Activated CD4-positive, alpha-beta T cell treated with anti-CD3 and anti-CD28 coated beads, Interleukin-2, amount 50 U/mL, for 1 hour (primary cell): Measurements from ENCODE around the gene SF1.

Experiments used
- DNase-seq: peaks from one replicate; pipeline ENCODE4 v3.0.0-alpha.2; 2020

SF1 gene

DNA sequence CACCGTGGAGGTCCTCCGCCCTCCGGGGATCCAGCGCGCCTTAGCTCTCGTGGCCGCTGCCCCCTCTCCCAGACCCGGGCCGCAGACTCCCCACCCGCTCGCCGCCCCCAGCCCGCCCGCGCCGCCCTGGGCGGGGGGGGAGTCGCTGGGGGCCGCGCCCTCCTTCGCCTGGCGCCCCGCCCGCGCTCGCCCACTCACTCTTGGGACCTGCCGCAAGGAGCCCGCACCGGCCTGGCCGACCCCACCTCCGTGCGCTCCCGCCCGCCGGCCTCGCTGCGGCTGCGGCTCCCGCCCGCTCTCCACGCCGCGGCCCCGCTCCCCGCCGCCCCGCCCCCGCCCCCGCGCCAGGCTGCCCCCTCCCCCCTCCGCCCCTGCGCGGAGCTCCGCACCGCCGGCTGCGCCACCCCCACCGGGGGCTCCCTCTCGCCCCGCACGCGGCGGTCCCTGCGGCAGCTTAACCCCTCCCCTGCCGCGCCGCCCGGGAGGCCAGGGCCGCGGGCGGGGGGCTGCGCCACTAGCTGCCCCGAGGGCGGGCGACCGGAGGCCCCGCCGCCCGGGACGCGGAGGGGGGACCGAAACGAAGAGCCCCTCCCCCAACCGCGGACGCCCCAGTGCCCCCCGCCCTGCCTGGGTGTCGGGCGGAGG, 33.7 kb downstream of the SF1 start:
- peak; percentile 42 for DNase-seq

DNA sequence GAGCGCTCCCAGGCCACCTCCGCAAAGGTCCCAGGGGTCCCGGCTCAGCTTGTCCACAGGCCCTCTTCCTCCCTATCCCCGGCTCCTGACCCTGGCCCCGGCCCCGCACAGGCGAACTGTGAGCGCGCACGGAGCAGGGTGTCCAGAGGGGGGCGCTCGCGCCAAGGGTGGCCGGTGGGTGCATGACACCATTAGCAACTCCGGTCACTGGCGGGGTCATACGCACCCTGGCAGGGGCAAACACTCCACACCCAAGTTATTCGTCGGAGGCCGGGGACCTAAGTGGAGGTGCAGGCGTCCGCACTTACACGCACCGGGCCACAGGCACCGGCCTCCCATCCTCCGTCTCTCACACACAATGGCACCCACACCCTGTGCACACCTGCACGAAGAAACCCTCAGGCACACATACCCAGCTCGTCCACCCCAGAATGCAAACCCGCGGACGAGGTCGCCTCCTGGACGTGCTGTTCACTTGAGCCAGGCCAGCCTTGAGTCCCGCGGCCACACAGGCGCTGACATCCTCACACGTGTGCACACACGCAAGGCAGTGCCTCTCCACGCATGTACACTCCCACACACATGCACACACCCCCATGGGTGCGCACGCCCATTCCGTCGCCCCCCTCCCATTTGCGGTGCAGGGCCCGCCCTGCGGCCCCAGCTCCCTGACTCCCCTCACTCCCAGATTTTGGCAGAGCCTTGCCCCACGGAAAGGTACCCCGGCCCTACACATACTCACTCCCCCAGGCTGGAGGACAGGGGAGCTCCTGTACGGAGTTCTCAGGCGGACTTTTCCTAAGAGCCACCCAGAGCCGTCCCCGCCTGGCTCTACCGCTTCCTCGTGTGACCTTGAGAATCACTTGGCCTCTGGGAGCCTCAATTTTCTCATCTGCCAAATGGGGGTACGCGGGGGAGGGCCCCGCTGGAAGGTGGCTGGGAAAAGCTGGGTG, 34.5 kb downstream of the SF1 start, which contains the start of gene RASGRP2:
Gene RASGRP2 (minus strand): TSS at position 552 of the 953 bp plus-strand sequence. CDS start 1,276 bp downstream, outside the sequence.
- peak; percentile 88 for DNase-seq

DNA sequence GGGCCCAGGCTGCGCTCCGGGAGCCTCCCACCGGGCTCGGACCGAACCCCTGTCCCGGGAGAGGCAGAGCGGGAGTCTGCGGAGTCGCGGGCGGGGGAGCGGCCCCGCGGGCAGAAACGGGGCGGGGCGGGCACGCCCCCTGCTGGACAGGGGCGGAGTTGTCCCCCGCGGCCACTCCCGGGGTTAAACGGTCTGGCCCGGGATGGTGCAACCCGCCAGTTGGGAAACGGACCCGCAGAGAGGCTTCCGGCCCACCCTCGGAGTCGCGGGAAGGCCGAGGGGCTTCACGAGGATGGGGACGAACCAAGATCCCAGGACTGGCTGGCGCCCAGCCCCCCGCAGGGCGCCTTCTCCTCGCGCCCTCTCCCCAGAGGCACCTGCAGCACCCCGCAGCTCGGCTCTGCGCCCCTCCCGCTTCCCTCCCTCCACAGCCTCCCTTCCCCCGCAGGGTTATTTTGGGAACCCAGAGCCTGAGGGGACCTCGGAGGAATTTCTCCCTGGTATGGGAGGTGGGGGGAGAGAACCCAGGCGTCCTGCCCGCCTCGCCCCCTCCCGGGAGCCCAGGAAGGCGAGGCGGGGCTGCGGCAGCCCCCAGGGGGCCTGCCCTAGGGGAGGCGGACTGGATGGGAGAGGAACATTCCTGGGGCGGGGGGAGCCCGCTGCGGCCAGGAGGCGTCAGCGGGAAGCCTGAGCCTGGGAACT, 35.3 kb downstream of the SF1 start:
- peak; percentile 73 for DNase-seq

DNA sequence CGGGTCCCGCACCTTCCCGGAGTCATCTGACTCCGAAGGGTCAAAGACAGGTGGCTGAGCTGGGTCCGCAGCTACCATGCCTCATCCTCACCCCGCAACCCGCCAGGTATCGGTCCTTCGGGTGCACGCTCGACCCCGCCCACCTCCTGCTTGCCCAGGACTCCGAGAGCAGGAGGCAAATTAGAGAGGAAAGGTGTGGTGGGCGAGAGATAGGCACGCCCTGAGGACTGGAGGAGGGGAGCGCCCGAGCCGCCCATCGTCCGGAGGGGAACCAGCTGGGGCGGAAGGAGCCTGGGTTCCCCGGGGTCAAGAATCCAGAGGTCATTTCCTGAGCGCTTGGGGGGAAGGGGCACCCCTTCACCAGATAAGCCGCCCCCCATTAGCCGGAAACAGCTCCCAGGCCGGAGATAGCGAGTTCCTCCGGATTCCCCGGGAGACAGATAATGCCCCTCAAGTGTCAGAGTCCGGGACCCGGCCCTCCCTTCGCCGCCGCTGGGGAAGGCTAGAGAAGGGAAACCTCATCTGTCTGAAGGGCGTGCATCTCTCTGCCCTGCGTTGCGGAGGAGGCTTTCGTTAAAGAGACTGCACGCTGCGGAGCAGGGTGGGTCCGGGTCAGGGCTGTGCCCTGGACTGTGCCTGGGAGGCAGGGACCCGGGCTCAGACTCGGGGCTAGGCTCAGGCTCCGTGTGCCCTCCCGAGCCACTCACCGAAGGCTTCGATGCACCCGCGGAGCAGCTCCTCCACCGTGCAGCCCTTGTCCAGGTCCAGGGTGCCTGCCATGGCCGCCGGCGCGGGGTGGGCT, 36.1 kb downstream of the SF1 start:
- no peak for DNase-seq

DNA sequence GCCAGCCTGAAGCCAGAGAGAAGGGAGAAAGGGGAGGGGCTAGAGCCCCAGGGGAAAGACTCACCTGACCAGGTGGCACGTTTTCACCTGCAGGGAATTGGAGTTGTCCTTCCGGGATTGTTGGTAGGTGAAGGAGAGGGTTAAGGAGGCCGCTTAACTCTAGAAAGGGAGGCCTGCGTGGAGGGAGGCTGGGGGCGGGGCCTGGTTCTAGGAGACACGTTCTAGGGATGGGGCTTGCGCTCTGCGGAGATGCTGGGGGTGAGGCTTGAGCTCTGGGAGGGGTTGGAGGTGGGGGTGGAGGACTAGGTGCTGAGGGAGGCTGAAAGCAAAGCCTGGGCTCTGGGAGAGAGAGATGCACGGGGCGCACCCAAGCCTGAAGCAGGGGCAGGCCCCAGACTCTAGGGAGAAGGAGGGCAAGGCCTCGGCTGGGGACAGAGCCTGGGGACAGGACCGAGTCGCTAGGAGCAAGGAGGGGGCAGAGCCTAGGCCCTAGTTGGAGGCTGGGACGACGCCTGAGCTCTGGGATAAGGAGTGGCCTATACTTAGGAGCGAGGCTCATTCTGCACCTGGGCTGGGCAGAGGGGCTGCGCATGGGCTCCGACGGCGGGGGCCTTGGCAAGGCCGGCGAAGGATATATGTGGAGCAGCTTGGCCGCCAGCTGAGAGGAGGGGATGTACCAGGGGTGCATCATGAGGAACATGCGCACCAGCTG, 36.8 kb downstream of the SF1 start:
- DNase-seq = no peak

DNA sequence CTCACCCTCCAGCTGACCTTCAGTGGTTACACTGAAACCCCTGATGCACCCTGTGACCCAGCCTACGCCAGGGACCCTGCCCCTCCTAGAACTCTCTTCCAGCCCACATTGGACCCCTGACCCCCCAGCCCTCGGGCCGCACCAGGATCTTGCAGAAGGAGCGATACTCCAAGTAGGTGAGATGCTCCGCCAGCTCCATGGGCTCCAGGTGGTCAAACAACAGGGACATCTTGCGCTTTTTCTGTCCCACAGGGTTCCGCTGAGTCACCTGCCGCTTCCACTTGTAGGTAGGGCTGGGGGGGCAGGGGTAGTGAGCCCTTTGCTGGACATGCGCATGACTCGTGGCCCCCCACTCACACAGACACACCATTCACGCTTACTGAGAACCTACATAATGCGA, 38.5 kb downstream of the SF1 start:
- DNase-seq = no peak

DNA sequence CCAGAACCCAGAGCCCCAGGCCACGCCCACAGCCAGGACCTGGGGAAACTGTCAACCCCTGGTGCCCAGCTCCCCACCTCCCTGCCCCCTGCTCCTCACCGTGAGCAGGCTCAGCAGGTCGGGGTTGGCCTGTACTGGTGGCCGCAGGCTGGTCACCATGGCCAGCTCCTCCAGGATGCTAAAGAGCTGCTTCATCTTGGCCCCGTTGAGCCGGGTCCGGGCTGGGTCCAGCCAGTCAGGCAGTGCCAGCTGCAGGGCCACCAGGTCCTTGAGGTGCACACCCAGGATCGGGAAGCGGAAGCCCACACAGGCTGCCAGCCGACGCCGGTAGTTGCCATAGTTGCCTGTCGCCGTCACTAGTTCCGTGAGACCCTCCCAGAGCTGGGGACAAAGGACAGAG, 41.7 kb downstream of the SF1 start:
- no peak for DNase-seq

DNA sequence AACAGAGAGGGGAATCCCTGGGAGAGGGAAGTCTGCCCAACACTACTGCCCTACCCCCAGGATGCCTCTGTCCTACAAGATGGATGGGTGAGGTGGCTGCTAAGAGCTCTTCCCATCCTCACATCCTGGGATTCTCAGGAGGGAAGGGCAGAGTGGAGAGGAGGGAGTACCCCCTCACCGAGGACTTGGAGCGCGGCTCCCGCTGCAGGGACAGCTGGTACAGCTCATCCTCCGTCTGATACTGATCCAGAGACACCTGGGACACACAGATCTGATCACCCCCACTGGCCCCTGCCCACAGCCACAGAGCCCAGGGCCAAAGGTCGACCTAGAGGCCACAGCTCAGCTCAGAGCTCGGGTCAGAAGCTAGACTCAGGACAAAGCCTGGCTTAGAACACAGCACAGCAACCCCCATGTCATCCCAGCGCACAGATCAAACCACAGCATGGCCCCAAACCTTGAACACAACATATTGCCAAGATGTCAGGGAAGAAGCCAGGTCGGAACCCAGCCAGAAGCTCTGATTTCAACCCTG, 42.5 kb downstream of the SF1 start:
- DNase-seq = no peak

DNA sequence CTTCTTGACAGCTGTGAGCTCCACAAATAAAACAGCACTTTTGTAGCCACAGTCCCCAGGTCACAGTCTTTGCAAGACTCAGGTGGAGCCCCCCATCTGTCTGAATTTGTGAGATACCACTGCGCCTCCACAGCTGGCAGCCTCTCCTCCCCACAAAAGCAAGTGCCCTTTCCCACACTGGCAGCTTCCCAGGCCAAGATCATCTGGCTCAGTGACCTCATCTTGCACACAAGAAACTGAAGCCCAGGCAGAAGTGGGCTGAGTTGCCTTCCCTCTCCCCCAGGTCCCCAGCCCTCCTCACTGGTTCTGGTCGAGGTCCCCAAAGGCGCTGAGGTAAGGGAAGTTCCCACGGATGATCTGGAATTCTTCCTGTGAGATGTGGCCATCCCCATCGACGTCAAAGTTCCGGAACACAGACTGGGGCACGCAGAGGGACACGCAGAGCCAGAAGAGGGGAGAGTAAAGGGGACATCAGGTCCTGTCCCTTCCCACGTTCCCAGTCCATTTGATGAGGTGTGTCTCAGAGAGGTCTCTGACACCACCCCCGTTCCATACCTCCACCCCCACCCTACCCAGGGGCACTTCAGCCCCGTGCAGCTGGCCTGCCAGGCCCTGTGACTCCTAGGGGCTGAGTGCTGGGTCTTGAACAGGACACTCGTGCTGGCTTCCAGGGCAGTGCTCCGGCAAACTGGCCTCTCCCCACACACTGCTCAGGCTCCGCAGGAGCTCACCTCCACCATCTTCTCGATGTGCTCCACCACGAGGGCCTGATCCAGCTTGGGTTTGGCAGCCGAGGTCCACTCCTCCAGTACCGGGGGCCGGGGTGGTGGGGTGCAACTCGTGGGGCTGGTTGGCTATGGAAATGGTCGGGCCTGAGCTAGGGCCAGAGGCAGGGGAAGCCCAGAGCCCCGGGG, 43.3 kb downstream of the SF1 start:
- DNase-seq = no peak

DNA sequence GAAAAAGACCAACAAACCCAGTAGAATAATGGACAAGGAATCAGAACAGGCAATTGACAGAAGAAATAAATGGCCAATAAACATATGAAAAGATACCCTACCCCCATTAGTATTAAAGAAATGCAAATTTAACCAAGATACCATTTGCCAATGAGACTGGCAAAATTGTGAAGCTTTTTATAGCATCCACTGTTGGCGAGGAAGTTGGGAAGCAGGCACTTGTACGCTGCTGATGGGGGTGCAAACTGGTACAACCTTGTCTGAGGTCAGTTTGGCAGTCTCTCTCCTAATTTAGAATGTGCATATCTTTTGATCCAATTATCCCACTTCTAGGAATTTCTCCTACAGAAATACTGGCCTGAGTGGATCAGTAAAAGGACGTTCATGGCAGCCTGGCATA, 46.7 kb downstream of the SF1 start:
- DNase-seq = no peak

DNA sequence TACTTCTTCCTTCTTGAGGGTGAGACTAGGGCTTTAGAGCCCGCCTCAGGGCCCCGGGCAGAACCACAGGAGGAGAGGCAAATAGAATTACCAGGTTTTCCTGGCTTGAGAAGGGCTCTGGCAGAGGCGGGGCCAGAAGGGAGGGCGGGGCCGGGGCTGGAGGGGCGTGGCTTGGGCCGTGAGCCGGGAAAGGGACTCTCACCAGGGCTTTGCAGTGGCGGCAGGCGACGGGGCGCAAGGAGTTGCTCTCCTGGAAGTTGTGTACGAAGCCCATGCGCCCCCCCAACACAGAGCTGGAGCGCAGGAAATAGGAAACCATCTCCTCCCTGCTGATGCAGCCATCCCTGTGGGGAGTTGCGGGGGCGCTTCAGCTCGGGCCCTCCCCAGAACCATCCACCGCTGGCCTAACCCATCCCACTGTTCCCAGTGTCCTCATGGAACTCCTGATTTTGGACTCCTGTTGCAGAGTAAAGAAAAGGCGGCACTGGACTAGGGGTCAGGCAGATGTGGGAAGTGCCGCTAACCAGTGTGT, 48.4 kb downstream of the SF1 start:
- no peak for DNase-seq

DNA sequence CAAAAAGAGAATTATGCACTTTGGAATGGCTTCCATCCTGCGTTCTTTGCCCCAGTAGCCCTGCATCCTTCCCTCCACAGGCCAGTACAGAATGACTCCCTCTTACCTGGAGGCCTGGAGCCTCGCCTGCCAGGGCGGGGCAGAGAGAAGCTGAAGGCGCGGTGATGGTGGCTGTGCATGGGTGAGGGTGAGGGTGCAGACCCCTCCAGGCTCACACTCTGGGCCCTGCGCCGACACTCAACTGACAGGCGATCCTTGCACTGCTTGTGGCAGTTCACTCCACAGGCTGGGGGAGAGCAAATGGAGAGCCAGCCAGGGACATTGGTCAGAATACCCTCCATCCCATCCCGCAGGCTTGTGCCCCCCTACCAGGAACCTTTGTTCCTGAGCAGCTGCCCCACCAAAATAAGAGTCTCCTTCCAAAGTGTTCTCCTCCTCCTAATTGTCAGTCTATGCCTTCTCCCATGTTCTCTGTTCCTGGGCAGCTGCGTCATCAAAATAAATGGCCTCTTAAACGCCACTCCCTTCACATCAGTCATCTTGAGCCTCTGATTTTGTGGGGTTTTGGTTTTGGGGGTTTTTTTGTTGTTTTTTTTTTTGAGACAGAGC, 49.5 kb downstream of the SF1 start:
- DNase-seq = no peak

DNA sequence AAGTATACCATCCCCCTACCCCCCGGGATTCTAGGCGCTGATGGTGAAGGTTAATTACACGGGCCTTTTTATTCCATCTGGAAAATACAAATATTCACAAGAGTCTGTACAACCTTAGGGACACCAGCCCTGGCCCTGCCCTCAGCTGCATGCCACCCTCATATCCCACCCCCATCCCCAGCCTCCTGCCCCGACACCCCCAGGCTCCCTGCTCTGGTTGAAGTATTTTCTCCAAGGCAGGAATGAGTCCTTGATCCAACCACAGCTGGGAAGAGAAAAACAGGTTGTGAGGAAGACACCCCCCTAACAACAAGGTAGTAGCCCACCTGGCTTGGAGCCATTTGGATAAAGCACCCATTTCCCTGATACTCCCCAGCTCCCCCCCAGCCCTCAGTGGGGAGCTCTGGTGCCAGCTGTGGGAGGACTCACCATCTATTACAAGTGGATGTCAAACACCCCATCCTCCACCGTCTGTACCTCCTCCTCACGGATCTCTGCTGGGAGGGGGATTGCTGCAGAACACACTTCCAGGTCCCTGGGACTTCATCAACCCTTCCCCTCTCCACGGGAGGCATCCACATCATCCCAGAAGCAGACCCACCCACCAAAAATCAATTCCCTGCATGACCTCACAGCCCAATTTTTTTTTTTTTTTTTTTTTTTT, 51.3 kb downstream of the SF1 start:
- DNase-seq = no peak

DNA sequence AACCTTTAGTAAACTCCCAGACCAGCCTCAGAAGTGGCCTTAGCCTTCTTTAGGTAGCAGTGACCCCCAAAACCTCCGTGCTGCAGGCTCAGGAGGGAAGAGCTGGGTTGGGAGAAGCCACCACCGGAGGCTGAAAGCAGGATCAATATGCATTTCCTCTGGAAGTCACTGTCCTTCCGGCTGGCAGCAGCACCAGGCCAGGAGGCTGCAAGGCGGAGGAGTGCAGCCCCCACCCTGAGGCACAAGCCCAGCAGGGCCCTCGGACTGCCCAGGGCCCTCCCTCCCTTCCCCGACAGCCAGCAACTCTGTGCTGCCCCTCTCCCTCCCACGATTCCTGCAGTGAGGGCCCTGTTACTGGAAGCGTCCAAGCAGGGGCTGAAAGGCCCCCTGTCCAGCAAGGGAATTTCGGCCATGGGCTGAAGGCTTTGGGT, 52.1 kb downstream of the SF1 start:
- DNase-seq = no peak

DNA sequence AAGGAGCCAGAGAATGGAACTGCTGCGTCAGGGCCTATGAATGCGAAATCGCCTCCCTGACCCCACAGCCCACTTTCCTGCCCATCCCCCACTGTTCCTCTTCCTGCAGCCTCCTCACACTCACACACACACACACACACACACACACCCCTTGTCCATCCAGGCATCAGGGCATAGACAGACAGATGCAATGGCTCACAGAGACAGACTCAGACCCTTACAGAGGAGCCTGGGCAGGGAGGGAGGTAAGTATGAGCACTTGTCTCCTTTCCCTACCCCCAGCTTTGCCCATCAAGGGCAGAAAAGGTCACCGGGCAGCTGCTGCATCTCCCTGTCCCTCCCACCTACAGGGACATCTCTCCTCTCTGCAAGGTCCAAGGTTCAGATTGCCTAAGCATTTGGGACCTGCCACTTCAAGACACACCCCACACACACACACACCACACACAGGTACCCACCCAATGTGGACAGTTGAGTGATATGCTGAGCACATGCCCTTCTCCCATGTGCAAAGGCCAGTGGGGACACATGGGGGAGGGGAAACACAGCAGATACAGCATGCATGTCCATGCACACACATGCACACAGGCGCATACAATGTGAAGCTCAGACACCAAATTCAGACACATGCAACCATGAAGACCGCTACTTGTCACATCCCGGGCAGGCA, 53.3 kb downstream of the SF1 start:
- no peak for DNase-seq

DNA sequence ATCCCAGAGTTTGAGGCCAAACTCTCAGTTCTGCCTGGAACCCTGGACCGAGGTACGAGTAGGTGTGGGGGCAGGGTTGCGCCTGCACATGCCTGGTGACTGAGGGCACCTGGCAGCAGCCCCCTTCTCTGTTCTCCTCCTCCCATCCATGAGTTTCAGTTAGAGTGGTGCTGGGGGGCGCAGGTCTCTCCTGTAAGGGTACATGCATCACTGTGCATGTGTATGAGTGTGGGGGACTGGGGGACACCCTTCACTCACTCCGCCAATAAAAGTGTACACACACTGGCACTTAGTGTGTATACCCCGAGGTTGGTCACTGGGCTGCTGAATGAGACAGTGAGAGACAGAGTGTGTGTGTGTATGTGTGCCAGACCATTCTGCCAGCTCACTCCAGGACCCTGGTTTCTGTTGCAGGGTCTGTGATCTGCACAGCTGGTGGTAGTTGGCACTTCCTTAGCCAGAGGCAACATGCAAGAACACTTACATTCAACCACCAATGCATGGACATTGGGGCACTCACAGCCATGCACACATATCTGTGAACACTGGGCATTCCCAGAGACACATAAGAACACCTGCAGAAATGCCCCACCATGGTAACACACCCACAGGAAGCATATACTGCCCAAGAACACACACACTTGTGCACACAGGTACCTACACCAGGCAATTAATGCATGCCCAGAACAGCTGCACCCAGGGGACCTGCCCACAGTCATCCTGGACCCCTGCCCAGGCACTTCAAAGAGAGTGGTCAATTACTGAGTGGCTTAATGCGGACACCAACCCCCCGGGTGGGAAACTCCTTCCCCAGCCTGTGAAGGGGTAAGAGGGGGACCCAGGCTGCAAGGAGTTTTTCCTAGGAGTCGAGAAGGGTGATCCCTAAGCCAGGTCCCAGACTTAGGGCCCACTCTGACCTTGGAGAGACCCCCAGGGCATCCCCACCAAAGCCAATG, 54.2 kb downstream of the SF1 start:
- no peak for DNase-seq

DNA sequence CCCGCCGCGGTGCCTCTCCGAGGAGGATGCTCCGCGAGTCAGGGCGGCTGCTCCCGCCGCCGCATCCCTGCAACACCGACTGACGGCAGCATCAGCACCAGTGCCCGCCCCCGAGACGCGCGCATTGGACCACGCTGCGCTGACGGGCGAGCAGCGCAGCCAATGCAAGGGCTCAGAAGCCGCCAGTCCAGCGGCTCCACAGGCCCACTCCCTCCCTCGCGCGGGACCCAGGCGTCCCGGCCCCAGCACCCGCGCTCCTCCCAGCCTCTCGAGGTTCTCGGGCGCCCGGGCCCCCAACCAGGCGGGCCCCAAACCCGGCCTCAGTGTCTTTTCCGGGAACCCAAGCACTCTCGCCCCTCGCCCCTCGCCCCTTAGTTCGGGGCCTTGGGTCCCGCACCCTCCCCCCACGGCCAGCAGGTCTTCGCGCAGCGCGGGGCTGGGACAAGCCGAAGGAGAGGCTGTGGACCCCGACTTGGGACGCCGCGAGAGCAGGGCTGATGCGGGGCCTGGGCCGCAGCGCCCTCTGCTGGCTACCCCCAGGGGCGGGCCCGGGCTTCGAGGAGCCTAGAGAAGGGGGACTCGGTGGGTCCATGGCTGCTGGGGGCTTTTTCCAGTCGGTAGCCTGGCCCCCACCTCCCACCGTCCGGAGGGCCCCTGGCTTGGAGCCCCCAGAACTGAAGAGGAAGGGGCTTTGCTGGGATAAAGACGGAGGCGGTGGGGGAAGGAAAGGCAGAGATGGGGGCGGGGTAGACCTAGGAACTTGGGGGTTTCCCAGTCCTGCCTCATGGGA, 55.0 kb downstream of the SF1 start, which contains the start of gene NRXN2:
Gene NRXN2 (minus strand): TSS at position 81 of the 790 bp plus-strand sequence. CDS start 9,498 bp downstream, outside the sequence.
- DNase-seq = peak; percentile 81
